AG09309 (cell line): Measurements from ENCODE around the gene SPRED2.

ENCODE experiments used
- DNase-seq: peaks from one replicate; pipeline ENCODE4 v3.0.0-alpha.2; 2010; ENCODE audit warnings: low read depth
- H3K4me3 ChIP-seq: 2 replicates; pipeline ENCODE4 v1.5.1; 2011; ENCODE audit warnings: mild to moderate bottlenecking, low read depth, low read length, moderate library complexity; ENCODE audit not compliant: control insufficient read depth
- CTCF ChIP-seq: IDR thresholded peaks from 2 replicates; pipeline ENCODE4 v1.5.1; 2011; ENCODE audit warnings: mild to moderate bottlenecking, low read depth, low read length, inconsistent platforms; ENCODE audit not compliant: insufficient read depth, control insufficient read depth; ENCODE audit errors: missing control alignments

Gene SPRED2

GRCh38 chr2:65371074-65371434 lies 61.3 kb downstream of the SPRED2 start:
- no peak overlapping the region for H3K4me3 ChIP-seq
- no peak for TF ChIP-seq CTCF
- DNase-seq: no peak

- no peak for DNase-seq
- TF ChIP-seq CTCF: no peak
- H3K4me3 ChIP-seq: no peak overlapping the region
Observed at GRCh38 chr2:65370387-65371073, 61.9 kb downstream of the SPRED2 start.

- no peak for TF ChIP-seq CTCF
- no peak overlapping the region for H3K4me3 ChIP-seq
- DNase-seq: no peak
Observed at GRCh38 chr2:65369980-65370379, 62.4 kb downstream of the SPRED2 start.

- no peak for DNase-seq
- no peak overlapping the region for H3K4me3 ChIP-seq
- no peak for TF ChIP-seq CTCF
Observed at GRCh38 chr2:65369574-65369973, 62.8 kb downstream of the SPRED2 start.

GRCh38 chr2:65368468-65368867 lies 63.9 kb downstream of the SPRED2 start:
- H3K4me3 ChIP-seq: no peak overlapping the region
- DNase-seq: no peak
- TF ChIP-seq CTCF: no peak

- TF ChIP-seq CTCF: no peak
- peak; percentile 99 for DNase-seq
- no peak overlapping the region for H3K4me3 ChIP-seq
Observed at GRCh38 chr2:65367524-65367923, 64.9 kb downstream of the SPRED2 start.
